Progenitor cell of endocrine pancreas (in vitro differentiated cells): ENCODE data around the gene SKIC2. TPM values are rescaled to one million over a fixed set of nuclear protein-coding genes. Genes with fewer than 3 reads are reported as not detected.
"Not testable (repeated sequence)": the region's sequence is repeated elsewhere in the genome, so short reads cannot be mapped to it uniquely, and the experiment has no call there.

Source experiments
- DNase-seq: peaks from one replicate; pipeline ENCODE4 v3.0.0; 2021; ENCODE audit warnings: low spot score; ENCODE audit not compliant: unreplicated experiment
- H3K27ac Mint-ChIP-seq: 2 replicates; pipeline ENCODE4 v1.8.0; 2021; ENCODE audit warnings: mild to moderate bottlenecking, moderate library complexity, mixed read lengths
- H3K27me3 Mint-ChIP-seq: 2 replicates; pipeline ENCODE4 v1.8.0; 2021; ENCODE audit warnings: mixed read lengths
- H3K36me3 Mint-ChIP-seq: 2 replicates; pipeline ENCODE4 v1.8.0; 2022; ENCODE audit warnings: mixed read lengths; ENCODE audit not compliant: insufficient read depth
- H3K4me1 Mint-ChIP-seq: 2 replicates; pipeline ENCODE4 v1.8.0; 2021; ENCODE audit warnings: low read depth, mixed read lengths
- H3K4me3 Mint-ChIP-seq: 2 replicates; pipeline ENCODE4 v1.8.0; 2021; ENCODE audit warnings: low read depth, mild to moderate bottlenecking, moderate library complexity, mixed read lengths
- H3K9me3 Mint-ChIP-seq: 2 replicates; pipeline ENCODE4 v1.8.0; 2021; ENCODE audit warnings: low read depth, mixed read lengths
- total RNA-seq: library from RNA; stranded (reverse); gene quantifications from 2 replicates; pipeline ENCODE4 v1.2.1, GENCODE V29; 2021

SKIC2 gene
- total RNA-seq, 1 donor from 2014 or later, result 103 TPM

- not testable (repeated sequence) for H3K36me3 Mint-ChIP-seq, H3K27me3 Mint-ChIP-seq, H3K4me1 Mint-ChIP-seq, DNase-seq, H3K4me3 Mint-ChIP-seq, H3K27ac Mint-ChIP-seq, H3K9me3 Mint-ChIP-seq
These were observed 30.4 kb downstream of the SKIC2 start for GRCh38 chr6:31989363-31989762.

- H3K27me3 Mint-ChIP-seq, H3K4me1 Mint-ChIP-seq, DNase-seq, H3K4me3 Mint-ChIP-seq, H3K27ac Mint-ChIP-seq, H3K9me3 Mint-ChIP-seq, H3K36me3 Mint-ChIP-seq: not testable (repeated sequence)
These were observed 35.4 kb downstream of the SKIC2 start for GRCh38 chr6:31994421-31994820.

- H3K36me3 Mint-ChIP-seq, H3K4me3 Mint-ChIP-seq, DNase-seq: not testable (repeated sequence)
These were observed 37.4 kb downstream of the SKIC2 start for GRCh38 chr6:31996385-31996784.

GRCh38 chr6:32002546-32003268 lies 43.7 kb downstream of the SKIC2 start:
- not testable (repeated sequence) for H3K27me3 Mint-ChIP-seq, H3K36me3 Mint-ChIP-seq, H3K9me3 Mint-ChIP-seq

More at GRCh38 chr6:31996385-31996784, 37.4 kb downstream of the SKIC2 start:
- not testable (repeated sequence) for H3K27me3 Mint-ChIP-seq, H3K4me1 Mint-ChIP-seq, H3K27ac Mint-ChIP-seq, H3K9me3 Mint-ChIP-seq

GRCh38 chr6:32003301-32003700 lies 44.3 kb downstream of the SKIC2 start:
- H3K4me3 Mint-ChIP-seq, H3K27me3 Mint-ChIP-seq, DNase-seq, H3K9me3 Mint-ChIP-seq, H3K36me3 Mint-ChIP-seq, H3K27ac Mint-ChIP-seq, H3K4me1 Mint-ChIP-seq: not testable (repeated sequence)

More at GRCh38 chr6:32002546-32003268, 43.7 kb downstream of the SKIC2 start:
- not testable (repeated sequence) for DNase-seq, H3K4me3 Mint-ChIP-seq, H3K4me1 Mint-ChIP-seq, H3K27ac Mint-ChIP-seq

GRCh38 chr6:32004393-32004792 lies 45.4 kb downstream of the SKIC2 start:
- not testable (repeated sequence) for H3K4me1 Mint-ChIP-seq, H3K27me3 Mint-ChIP-seq, H3K27ac Mint-ChIP-seq, H3K36me3 Mint-ChIP-seq, H3K4me3 Mint-ChIP-seq, DNase-seq, H3K9me3 Mint-ChIP-seq

GRCh38 chr6:32004864-32005537 lies 46.0 kb downstream of the SKIC2 start:
- not testable (repeated sequence) for H3K4me3 Mint-ChIP-seq, H3K27me3 Mint-ChIP-seq, H3K9me3 Mint-ChIP-seq, DNase-seq, H3K4me1 Mint-ChIP-seq, H3K36me3 Mint-ChIP-seq, H3K27ac Mint-ChIP-seq

- H3K27ac Mint-ChIP-seq, H3K9me3 Mint-ChIP-seq, H3K36me3 Mint-ChIP-seq, H3K4me3 Mint-ChIP-seq, DNase-seq, H3K27me3 Mint-ChIP-seq, H3K4me1 Mint-ChIP-seq: not testable (repeated sequence)
These were observed 46.5 kb downstream of the SKIC2 start for GRCh38 chr6:32005538-32005880.

- not testable (repeated sequence) for H3K36me3 Mint-ChIP-seq, H3K27ac Mint-ChIP-seq, H3K9me3 Mint-ChIP-seq, H3K4me3 Mint-ChIP-seq, H3K27me3 Mint-ChIP-seq, DNase-seq, H3K4me1 Mint-ChIP-seq
These were observed 47.1 kb downstream of the SKIC2 start for GRCh38 chr6:32005991-32006529.

- H3K27me3 Mint-ChIP-seq, DNase-seq, H3K4me1 Mint-ChIP-seq, H3K27ac Mint-ChIP-seq, H3K36me3 Mint-ChIP-seq, H3K9me3 Mint-ChIP-seq, H3K4me3 Mint-ChIP-seq: not testable (repeated sequence)
These were observed 48.1 kb downstream of the SKIC2 start for GRCh38 chr6:32007086-32007485.

GRCh38 chr6:32008037-32008436 lies 49.1 kb downstream of the SKIC2 start:
- H3K4me1 Mint-ChIP-seq, DNase-seq, H3K27me3 Mint-ChIP-seq, H3K36me3 Mint-ChIP-seq, H3K27ac Mint-ChIP-seq, H3K9me3 Mint-ChIP-seq, H3K4me3 Mint-ChIP-seq: not testable (repeated sequence)

- H3K4me1 Mint-ChIP-seq, H3K27ac Mint-ChIP-seq, H3K27me3 Mint-ChIP-seq, H3K36me3 Mint-ChIP-seq, H3K9me3 Mint-ChIP-seq, H3K4me3 Mint-ChIP-seq, DNase-seq: not testable (repeated sequence)
These were observed 49.6 kb downstream of the SKIC2 start for GRCh38 chr6:32008616-32009015.

GRCh38 chr6:32009537-32009936 lies 50.6 kb downstream of the SKIC2 start:
- DNase-seq, H3K27me3 Mint-ChIP-seq, H3K27ac Mint-ChIP-seq, H3K4me3 Mint-ChIP-seq, H3K36me3 Mint-ChIP-seq, H3K9me3 Mint-ChIP-seq, H3K4me1 Mint-ChIP-seq: not testable (repeated sequence)
